GM18526 (cell line): Measurements from ENCODE around the gene B4GALNT3.

Experiments used
- POLR2A ChIP-seq: IDR thresholded peaks from 3 replicates; pipeline ENCODE4 v1.6.1; 2011; ENCODE audit not compliant: insufficient read length; ENCODE audit errors: extremely low read depth

B4GALNT3 gene

DNA sequence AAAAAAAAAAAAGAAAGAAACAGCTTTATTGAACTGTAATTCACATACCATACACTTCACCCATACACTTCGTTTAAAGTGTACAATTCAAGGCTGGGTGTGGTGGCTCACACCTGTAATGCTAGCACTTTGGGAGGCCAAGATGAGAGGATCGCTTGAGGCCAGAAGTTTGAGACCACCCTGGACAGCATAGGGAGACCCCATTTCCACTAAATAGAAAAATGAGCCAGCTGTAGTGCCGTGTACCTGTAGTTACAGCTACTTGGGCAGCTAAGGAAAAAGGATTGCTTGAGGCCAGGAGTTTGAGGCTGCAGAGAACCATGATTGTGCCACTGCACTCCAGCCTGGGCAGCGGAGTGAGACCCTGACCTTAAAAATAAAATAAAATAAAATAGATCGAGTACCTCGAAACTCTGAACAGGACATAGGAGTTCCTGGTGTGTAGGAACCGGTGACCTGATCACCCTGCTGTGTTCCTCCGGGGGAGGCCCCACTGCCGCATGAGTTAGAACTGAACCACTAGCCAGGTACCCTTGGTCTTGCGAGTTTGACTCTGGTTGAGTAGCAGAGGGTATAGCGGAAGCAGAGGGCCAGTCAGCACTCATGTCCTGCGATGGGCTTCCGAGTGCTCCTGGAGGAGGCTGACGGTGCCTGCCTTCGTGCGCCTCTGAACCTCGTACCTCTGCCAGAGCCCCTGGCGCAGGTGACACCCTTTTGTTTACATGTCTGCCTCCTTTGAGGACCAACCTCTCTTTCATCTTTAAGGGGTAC lies 80.0 kb downstream of the B4GALNT3 start:
- TF ChIP-seq POLR2A: no peak

DNA sequence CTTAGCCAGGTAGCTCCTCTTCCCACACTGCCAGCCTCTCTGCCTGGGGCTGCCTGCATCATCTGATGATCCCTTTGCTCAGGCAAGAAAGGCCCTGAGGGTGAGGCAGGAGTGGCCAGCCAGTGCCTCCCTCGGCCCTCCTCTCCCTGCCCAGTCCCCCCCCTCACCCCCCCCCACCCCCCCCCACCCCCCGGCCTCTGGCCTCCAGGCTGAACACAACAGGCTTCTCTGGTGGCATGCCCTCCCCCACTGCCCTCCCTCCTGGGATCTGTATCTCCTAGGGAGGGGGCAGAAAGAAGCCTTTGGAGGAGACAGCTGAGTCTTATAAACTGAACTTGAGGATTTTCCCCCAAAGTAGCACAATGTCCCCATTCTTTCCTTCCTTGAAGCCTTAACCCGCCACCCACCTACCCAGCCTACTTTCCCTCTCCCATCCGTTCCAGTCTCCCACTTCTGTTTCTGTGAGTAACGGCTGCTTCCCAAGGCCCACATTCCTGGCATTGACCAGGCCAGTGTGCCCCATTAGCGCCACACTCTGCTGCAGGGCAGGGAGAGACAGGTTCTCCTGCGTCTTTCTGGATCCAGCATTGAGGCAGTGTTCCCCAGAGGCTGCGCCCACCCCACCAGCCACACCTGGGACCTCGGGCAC lies 82.1 kb downstream of the B4GALNT3 start:
- no peak for TF ChIP-seq POLR2A

DNA sequence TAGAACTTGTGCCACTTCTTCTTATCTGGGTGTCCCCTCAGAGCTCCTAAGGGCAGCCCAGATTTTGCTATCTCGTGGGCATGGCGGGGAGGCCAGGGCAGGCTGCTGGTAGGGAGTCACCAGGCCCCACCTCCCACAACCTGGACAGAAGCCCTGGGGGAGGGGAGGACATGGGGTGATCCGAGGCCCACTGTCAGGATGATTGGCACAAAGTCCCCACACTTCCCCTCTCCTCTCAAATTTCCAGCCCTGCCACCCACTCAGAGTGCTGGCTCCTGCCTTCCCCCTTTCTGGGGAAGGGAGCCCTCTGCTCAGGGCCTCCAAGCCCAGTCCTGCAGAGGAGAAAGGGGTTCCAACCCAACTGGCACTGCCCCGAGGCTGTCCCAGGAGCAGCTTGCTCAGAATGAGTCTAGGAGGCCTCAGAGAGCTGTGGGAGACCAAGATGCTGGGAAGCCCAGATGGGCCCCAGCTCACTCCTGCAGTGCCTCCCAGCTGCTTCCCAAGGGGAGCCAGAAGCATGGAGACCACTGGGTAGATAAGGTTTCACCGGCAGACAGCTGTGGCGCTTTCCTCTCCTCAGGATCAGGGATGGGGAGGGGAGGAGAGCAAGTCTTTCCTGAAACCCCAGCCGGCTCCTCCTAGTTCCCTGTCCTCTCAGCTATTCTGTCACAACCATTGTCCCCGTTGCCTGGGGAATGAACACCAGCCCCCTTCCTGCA lies 82.8 kb downstream of the B4GALNT3 start:
- TF ChIP-seq POLR2A: no peak

DNA sequence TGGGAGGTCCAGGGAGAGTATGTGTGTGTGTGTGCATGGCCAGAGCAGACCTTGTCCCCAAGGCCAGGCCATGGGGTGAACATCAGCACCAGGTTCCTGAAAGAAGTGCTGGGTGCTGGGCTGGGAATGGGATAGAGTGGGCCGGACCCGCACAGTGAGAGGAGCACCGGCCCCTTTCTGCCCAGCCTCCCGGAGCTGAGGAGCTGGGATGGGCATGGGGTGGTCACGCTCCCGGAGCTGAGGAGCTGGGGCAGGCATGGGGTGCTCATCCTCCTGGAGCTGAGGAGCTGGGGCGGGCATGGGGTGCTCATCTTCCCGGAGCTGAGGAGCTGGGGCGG lies 83.3 kb downstream of the B4GALNT3 start:
- no peak for TF ChIP-seq POLR2A

DNA sequence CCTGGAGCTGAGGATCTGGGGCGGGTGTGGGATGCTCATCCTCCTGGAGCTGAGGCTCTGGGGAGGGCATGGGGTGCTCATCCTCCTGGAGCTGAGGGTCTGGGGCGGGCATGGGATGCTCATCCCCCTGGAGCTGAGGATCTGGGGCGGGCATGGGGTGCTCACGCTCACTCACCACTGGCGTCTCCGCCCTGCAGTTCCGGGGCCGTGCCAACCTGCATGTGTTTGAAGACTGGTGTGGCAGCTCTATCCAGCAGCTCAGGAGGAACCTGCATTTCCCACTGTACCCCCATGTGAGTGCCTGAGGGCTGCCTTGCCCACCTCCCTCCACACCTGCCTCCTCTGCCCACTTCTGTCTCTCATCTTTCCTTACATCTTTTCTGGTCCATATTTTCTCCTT lies 84.4 kb downstream of the B4GALNT3 start:
- no peak for TF ChIP-seq POLR2A

DNA sequence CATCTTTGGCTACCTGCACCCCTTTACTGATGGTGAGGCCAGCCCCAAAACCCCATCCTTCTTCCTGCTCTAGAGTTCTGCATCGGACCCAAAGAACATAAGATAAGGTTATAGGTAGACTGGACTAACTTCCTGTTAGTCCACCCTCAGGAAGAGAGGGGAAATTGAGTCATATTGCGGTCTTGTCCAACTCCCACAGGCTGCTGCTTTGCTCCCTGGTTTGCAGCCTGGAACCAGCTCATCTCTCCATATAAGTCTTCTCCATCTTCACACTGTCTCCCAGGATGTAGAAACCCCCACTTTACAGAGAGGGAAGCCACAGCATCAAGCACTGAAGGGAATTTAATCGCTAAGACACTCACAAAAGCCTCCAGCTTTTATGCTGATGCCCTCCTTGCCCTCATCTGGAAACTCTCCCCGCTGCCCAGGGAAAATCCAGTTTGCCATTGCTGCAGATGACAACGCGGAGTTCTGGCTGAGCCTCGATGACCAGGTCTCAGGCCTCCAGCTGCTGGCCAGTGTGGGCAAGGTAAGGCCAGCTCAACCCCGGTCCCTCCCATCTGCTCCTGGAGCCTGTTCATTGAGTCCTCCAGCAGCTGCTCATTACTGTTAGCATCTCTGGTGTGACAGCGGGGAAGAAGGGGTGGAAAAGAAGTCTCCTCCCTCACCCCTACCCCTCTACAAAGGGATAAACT lies 85.3 kb downstream of the B4GALNT3 start:
- TF ChIP-seq POLR2A: no peak

DNA sequence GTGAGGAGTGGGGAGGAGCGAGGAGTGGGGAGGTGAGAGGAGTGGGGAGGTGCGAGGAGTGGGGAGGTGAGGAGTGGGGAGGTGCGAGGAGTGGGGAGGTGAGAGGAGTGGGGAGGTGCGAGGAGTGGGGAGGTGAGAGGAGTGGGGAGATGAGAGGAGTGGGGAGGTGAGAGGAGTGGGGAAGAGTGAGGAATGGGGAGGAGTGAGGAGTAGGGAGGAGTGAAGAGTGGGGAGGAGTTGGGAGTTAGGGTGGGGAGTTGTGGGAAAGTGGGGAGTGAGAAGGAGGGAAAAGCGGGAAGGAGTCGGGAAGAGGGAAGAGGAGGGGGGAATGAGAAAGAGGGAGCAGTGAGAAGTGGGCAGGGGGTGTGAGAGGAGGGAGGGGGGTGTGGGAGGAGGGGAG lies 86.1 kb downstream of the B4GALNT3 start:
- no peak for TF ChIP-seq POLR2A

DNA sequence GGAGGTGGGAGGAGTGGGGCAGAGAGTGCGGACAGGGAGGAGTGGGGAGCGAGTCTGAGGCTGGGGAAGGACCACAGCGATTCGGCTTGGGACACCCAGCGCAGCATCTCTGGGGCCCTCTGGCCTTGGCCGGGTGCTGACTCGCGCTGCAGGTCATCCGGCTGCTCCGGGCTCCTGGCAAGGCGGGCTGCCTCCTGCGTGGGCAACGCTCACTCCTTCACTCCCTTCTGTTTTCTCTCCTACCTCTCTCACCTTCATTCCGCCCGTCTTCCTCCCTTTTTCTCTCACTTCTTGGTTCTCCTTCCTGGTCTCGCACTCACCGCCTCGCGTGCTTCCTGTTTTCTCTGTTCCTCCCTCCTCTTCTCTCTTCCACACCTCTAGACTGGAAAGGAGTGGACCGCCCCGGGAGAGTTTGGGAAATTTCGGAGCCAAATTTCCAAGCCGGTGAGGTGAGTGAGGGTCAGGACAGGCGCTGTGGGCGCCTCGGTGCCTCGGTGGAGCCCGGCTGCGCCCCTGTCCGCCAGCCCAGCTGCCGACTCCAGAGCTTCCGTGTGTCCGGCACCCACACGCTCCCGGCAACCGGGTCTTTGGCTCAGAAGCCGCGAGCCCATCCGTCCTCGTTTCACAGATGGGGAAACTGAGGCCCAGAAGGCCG lies 86.7 kb downstream of the B4GALNT3 start:
- TF ChIP-seq POLR2A: no peak

DNA sequence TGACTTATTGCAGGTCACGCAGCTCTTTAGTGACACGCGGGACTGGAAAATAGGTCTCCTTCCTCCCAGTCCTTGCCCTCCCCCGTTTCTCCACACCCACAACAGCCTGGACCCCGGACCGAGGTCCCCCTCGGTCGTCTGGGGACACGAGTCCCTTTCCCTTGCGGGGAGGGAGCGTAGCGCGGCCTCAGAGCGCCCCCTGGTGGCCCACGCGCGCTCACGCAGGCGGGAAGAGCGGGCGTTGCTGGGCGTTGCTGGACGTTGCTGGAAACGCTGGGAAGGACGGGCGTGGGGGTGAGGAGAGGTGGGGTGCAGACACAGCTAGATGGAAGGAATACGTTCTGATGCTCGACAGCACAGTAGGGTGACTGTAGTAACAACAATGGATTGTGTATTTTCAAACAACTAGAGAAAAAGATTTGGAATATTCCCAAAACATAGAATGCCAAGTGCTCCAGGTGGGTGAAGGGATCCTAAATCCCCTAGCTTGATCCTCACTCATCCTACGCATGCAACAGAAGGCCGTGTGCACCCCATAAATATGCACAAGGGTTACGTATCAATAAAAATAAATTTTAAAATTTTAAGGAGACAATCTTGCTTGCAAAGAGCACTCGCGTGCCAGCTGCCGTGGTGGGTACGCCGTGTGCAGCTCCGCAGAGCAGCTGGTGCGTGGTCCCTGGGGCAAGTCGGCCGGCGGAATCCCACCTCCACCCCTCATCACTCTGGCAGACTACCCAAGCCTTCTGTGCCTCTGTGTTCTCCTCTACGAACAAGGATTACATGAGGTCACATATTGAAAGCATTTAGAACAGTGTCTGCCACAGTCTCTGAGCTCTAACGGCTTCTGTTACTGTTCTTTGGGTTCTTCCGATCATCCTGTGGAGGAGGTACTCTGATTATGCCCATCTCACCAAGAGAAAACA lies 87.4 kb downstream of the B4GALNT3 start:
- no peak for TF ChIP-seq POLR2A

DNA sequence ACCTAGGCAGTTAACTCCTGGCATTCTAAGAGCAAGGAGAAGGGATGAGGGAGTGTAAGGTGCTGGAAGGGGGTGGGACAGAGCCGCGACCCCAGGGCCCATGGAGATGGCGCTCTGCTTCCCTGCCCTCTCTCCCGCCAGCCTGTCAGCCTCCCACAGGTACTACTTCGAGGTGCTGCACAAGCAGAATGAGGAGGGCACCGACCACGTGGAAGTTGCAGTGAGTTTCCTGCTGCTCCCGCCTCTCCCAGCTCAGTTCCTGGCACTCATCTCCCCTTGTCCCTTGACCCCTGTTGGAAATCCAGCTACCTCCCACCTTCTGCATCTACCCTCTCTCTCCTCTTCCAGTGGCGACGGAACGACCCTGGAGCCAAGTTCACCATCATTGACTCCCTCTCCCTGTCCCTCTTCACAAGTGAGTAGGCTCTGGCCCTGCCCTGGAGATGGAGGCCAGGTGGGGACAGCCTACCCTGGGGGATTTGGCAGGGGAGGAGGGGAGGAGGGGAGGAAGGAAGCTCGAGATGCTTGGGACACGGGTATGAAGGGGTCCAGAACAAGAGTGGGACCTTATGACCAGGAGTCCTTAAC lies 88.2 kb downstream of the B4GALNT3 start:
- no peak for TF ChIP-seq POLR2A

DNA sequence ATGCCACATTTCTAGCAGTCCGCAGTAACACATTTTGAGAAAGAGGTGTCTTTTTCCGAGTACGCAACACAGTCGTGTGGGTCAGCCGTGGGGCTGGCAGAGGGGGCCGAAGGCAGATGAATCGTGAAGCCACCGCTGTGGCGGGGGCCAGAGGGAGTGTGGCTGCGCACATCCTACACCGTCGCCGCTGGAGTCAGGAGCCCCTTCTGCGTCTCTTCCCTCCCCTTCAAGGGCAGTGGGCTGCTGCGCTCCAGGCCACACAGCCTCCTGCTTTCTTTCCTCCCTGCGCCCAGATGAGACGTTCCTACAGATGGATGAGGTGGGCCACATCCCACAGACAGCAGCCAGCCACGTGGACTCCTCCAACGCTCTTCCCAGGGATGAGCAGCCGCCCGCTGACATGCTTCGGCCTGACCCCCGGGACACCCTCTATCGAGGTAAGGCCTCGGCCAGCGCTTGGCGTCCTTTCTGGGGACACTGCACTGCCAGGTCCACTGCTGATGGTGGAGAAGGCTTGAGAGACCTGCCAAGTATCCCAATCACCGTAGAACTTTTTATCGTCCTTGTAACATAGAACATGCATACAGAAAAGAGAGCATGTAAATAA lies 89.8 kb downstream of the B4GALNT3 start:
- no peak for TF ChIP-seq POLR2A

DNA sequence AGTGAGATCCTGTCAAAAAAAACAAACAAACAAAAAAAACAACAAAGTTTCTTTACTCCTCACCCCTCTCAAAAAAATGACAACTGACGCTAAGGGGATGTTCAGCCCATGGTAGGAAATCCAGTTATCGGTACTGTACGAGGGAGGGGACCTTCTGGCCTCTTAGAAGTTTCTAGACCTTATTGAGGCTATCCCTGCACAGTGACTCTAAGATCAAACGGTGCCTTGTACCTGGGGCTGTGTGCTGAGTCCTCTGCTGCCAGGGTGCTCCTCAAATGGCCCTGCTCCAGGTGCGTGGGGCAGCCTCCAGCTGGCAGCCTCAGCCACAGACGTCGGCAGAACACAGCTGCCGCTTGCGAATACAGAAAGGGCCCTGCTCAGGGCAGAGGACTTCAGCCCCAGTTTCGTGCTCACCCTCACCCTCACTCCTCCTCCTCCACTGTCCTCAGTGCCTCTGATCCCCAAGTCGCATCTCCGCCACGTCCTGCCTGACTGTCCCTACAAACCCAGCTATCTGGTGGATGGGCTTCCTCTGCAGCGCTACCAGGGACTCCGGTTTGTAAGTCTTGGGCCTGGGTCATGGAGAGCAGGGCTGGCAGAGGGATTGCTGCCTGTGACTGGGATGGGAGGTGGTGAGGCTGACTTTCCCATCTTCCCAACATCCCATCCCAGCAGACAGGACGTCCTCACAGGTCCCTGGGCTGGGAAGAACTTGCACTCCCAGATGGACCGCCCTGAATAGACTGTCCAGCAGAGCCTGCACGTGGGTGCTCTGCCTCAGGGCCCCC lies 90.9 kb downstream of the B4GALNT3 start:
- no peak for TF ChIP-seq POLR2A

DNA sequence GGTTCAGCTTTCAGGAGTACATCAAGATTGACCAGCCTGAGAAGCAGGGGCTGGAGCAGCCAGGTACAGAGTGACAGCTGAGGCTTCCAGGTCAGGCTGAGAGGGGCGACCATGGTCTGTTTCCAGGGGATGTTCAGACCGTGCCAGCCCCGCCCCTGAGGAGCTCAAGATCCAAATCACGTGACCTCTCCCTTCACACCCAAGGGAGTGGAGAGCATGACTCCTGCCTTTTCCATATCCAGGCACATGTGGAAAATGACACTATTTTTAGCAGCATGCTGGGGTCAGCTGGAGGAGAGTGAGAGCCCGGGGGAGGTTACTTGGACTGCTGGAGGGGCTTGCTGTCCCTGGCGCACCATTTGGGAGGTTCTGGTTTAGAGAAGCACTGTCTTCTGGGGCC lies 92.7 kb downstream of the B4GALNT3 start:
- TF ChIP-seq POLR2A: no peak
